Ishikawa (cell line): ENCODE results near the gene ARL2.

ENCODE experiments used
- EGR1 ChIP-seq: IDR thresholded peaks from 2 replicates; pipeline ENCODE4 v1.6.1; 2012
- FOXM1 ChIP-seq: IDR thresholded peaks from 2 replicates; pipeline ENCODE4 v1.6.1; 2012; ENCODE audit warnings: low read depth, borderline replicate concordance
- NFIC ChIP-seq: IDR thresholded peaks from 2 replicates; pipeline ENCODE4 v1.6.1; 2012
- TAF1 ChIP-seq: IDR thresholded peaks from 2 replicates; pipeline ENCODE4 v1.6.1; 2012; ENCODE audit warnings: low read depth, mild to moderate bottlenecking
- YY1 ChIP-seq: IDR thresholded peaks from 2 replicates; pipeline ENCODE4 v1.6.1; 2012; ENCODE audit warnings: low read depth
- TF ChIP-seq, protein P1 (sequence below): IDR thresholded peaks from 2 replicates; pipeline ENCODE4 v1.6.1; 2012

DNA sequence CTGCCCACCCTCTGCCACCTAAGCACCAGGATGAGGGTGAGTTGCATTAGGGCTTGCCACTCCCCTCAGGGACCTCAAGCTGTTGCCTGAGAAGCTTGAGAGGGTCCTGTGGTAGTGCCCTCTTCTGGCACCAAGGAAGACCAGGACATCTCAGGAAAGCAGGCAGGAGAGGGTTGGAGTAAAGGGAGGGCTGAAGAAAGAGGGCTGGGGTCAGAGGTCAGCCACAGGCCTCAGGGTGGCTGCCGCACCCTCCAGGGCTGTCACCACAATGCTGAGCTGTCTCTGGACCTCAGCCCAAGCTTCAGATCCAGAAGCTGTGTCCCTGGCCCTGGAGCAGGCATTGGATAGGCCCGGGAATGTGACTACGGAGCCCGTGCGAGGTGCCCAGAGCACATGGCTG lies 31.1 kb downstream of the ARL2 start:
- TF ChIP-seq, protein P1, sequence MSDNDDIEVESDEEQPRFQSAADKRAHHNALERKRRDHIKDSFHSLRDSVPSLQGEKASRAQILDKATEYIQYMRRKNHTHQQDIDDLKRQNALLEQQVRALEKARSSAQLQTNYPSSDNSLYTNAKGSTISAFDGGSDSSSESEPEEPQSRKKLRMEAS: no peak
- no peak for TF ChIP-seq EGR1
- no peak for TF ChIP-seq TAF1
- no peak for TF ChIP-seq YY1
- no peak for TF ChIP-seq NFIC
- no peak for TF ChIP-seq FOXM1
